SIG-M5 (cell line): ENCODE data around the gene CGN.
"Not testable (repeated sequence)": the region's sequence is repeated elsewhere in the genome, so short reads cannot be mapped to it uniquely, and the experiment has no call there.

Source experiments
- DNase-seq: peaks from one replicate; lab custom pipeline; 2025; lab: John Stamatoyannopoulos, UW

Gene CGN

DNA sequence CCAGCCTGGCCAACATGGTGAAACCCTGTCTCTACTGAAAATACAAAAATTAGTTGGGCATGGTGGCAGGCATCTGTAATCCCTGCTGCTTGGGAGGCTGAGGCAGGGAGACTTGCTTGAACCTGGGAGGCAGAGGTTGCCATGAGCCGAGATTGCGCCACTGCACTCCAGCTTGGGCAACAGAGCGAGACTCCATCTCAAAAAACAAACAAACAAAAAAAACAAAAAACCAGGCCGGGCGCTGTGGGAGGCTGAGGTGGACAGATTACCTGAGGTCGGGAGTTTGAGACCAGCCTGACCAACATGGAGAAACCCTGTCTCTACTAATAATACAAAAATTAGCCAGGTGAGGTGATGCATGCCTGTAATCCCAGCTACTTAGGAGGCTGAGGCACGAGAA is 11.2 kb downstream of the CGN start:
- DNase-seq = not testable (repeated sequence)

DNA sequence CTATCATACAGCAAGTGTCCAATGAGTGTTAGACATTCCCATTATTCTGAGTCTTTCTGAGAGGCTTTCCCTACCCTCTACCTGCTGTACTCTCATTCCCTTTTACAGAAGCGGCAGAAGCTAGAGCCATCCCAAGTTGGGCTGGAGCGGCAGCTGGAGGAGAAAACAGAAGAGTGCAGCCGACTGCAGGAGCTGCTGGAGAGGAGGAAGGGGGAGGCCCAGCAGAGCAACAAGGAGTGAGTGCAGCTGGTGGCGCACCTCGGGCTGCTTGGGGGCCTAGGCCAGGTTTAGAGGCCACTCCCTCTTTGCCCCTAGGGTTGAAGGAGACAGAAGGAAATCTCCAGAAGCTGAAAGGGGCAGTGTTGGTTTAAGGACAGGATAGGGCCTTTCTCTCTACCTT is 12.1 kb downstream of the CGN start:
- no peak for DNase-seq

DNA sequence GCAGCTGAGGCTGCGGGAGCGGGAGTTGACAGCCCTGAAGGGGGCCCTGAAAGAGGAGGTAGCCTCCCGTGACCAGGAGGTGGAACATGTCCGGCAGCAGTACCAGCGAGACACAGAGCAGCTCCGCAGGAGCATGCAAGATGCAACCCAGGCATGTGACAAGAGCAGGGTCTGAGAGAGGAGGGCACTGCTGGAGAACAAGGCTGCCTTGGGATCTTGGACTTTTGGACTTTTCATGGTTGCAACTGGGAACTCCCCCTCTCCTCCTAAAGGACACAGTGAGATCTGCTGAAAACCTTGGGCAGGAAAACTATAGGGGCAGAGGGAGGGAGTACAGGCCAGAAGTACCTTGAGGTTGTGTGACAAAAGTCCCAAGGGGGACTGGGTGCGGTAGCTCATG is 13.5 kb downstream of the CGN start:
- no peak for DNase-seq

DNA sequence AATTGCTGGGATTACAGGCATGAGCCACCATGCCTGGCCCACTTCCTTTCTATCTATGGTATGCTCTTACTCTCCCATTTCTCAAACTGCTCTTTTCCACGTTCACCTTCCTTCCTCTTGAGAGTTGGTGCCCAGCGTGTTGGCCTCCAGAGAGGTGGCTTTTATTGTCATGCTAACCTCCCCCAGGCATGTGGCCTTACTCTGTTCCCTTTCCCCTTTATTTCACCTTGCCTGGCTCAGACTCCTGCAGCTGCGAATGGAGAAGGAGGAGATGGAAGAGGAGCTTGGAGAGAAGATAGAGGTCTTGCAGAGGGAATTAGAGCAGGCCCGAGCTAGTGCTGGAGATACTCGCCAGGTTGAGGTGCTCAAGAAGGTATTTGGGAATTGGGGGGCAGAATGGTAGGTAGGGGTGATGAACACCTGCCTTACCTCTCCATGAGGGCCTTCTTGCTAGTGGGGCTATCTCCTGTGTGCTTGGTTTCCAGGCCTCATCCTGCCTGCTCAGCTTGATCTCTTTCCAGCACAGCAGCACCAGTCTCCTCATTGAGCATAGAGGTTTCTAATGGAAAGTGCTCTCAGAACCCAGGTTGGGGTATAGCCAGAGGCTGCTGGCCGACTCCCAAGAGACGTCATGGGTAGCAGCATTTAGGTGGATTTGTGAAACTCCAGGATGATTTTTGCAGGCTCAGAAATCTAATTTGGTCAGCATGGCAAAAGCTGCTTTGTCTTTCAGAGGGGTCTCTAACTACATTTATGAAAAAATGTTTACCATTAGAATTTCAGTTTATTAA is 15.7 kb downstream of the CGN start:
- no peak for DNase-seq

DNA sequence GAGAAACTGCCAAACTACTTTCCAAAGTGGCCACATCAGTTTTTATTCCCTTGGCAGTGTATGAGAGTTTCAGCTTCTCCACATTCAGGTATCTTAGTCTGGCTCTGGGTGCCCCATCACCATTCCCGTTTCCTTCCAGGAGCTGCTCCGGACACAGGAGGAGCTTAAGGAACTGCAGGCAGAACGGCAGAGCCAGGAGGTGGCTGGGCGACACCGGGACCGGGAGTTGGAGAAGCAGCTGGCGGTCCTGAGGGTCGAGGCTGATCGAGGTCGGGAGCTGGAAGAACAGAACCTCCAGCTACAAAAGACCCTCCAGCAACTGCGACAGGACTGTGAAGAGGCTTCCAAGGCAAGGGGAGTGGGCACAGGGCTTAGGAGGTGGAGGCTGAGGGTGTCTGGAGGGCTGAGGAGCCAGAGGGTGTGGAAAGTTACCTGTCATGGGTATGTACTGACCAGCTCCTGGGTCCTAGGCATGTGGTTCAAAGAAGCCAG is 18.1 kb downstream of the CGN start:
- DNase-seq = no peak

DNA sequence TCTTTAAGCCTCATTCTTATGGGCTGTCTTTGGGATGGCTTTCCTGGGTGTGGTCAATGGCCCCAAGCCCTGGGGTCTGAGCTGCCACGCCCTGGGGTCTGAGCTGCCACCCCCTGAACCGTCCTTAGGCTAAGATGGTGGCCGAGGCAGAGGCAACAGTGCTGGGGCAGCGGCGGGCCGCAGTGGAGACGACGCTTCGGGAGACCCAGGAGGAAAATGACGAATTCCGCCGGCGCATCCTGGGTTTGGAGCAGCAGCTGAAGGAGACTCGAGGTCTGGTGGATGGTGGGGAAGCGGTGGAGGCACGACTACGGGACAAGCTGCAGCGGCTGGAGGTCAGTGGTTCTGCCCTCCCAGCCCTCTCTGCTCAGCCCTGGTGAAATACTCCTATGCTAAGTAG is 18.6 kb downstream of the CGN start:
- DNase-seq = no peak

DNA sequence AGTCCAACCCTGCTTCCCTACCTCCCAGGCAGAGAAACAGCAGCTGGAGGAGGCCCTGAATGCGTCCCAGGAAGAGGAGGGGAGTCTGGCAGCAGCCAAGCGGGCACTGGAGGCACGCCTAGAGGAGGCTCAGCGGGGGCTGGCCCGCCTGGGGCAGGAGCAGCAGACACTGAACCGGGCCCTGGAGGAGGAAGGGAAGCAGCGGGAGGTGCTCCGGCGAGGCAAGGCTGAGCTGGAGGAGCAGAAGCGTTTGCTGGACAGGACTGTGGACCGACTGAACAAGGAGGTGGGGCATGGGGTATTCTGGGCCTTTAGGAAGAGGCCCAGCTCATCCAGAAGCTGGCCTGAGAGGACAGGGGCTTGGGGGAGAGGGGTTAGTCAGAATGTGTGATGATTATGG is 19.3 kb downstream of the CGN start:
- no peak for DNase-seq

DNA sequence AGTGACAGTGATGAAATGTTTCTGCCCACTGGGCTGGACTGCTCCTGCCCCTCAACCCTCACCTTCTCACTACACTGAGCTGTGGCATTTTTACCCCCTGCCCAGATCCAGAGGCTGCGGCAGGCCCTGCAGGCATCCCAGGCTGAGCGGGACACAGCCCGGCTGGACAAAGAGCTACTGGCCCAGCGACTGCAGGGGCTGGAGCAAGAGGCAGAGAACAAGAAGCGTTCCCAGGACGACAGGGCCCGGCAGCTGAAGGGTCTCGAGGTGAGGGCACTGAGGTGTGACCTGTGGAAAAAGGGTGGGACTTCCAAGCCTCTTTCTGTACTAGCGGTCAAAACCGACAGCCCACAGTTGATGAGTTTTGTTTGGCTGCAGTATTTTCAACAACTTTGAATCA is 22.7 kb downstream of the CGN start:
- DNase-seq = no peak

DNA sequence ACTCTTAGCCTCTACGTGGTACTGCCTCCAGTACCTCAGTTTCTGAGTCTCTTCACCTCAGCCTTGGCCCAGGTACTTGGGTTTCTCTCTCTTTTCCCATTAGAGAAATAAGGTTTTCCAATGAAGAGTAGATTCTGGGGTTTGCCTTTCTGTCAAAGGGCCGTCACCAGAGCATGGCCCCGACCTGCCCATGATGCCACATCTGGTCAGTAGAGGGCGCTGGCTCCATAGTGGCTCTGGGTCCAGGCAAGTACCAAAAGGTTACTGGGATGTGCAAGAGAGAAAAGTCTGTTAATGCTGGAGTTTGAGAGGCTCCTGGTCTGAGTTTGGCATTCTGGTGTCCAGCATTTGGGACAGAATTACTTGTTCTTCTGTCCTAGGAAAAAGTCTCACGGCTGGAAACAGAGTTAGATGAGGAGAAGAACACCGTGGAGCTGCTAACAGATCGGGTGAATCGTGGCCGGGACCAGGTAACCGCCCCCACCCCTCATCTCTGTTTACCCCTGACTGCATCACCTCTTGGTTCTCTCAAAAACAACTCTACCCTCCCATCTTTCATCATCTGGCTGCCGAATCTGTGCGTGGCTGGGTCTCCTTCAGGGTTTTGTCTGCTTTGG is 23.6 kb downstream of the CGN start:
- DNase-seq = no peak

DNA sequence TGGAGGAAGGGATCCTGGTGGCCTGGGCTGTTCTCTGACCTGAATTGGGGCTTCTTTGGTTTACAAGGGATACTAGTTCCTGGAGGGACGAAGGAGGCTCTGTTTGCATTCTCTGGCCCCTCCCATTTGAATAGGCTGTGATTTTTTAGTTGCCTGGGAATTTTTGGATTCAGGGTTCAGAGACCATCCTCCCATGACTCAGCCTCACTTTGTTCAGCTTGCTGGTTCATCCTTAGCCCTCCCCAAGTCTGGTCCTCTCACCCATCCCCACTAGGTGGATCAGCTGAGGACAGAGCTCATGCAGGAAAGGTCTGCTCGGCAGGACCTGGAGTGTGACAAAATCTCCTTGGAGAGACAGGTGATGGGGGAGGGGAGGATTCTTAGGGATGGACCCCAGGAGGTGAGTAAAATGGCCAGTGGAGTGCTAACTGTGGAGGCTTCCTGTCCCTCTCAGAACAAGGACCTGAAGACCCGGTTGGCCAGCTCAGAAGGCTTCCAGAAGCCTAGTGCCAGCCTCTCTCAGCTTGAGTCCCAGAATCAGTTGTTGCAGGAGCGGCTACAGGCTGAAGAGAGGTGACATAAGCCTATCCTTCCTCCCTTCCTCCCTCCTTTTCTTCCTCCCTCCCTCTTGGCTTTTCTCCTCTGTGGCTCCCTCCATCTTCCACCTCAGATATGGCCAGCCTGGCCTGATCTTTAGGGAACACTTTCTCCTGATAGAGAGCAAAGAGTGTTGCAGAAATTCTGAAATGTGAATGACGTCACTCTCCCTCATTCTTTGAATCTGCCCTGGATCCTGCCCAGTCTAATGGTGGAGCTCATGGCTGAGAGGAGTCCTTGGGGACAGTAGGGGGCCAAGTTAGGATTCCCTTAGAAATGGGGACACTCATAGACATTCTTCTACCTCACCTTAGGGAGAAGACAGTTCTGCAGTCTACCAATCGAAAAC is 24.4 kb downstream of the CGN start:
- DNase-seq = no peak

DNA sequence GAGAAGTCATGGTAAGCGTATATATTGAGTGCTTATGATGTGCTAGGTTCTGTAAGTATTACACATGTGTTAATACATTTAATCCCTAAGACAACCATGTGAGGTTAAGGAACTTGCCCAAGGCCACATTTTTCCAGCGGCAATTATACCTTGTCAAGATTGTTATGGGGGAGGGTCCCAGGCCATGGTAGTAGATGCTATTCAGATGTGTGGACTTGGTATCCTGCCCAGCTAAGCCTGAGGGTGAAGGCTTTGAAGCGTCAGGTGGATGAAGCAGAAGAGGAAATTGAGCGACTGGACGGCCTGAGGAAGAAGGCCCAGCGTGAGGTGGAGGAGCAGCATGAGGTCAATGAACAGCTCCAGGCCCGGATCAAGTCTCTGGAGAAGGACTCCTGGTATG is 25.3 kb downstream of the CGN start:
- no peak for DNase-seq

DNA sequence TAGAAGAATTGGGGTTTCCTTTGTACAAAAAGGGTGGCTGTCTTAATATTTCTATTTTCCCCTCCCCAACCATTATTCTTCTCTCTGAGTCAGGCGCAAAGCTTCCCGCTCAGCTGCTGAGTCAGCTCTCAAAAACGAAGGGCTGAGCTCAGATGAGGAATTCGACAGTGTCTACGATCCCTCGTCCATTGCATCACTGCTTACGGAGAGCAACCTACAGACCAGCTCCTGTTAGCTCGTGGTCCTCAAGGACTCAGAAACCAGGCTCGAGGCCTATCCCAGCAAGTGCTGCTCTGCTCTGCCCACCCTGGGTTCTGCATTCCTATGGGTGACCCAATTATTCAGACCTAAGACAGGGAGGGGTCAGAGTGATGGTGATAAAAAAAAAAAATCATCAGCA is 25.9 kb downstream of the CGN start:
- DNase-seq = no peak

DNA sequence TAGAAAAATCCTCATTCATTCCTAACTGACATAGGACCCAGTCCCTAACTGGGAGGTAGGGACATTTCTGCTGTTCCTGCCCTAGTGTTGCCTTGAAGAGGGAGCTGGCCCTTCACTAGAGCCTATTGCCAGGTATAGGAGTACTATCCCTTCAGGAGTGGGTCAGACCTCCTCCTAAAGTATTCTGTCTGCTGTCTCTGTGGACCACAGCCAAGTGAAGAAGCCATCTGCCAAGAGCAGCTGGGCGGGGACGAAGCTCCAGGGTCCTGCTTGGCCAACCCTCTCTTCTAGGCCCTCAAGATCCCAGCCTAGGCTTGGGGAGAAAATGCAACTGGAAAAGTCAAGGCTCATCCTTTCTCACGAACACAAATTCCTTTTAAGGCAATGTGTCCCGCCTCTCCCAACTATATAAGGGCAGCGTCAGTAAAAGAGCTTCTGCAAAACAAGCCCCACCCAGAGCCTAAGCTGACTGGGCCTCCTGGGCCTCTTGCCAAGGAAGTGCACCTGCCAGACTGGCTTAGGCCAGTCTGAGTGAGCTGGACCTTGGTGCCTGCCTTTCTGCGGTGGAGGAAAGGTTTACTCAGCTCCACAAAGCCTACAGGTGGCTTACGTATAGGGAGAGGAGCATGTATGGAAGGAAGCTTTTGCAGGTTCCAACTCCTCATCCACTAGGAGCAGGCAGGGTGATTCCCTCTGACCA is 28.3 kb downstream of the CGN start:
- no peak for DNase-seq

DNA sequence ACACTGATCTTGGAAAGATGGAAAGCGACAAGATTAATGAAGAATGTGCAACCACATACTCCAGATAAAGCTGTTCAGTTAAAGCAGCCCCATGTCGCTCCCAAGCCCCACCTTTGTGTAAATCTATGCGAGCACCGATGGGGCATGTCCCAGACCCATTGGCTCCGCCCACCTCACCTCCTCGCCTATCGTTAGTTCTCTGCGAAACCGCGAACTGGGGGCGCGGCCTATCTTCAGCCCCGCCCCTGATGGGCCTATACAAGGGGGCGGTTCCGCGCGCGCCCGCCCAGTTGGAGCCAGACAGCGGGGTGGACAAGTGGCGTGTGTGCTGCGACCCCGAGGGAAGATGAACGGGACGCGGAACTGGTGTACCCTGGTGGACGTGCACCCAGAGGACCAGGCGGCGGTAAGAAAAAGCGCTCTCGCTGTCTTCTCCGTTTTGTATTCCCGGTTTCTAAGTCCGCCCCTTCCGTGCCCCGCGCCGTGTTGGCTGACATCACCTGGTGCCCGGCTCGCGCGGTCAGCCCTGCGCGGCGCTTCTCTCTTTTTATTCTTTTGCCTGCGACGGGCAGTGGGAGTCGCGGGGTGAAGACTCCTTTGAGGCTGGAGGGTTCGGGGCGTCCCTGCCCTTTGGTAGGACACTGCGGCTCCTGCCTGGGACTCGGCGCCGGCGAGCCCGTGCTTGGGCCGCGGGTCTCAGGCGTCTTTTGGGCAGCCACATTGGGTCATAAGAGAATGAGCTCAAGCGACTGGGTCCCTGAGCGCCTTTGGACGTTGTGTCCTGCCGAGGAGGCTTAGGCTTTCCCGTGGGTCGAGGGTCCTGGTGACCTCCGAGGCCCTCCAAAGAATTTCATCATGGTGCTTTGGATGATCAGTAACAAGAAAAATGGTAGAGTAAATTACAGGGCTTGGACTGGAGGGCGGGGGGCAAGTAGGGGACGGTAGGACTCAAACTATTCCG is 29.1 kb downstream of the CGN start, which contains the start of gene TUFT1:
TSS of gene TUFT1 (plus strand) at position 289 of the 961 bp plus-strand sequence. CDS start at position 347, 58 bp downstream.
- peak; percentile 55 for DNase-seq

DNA sequence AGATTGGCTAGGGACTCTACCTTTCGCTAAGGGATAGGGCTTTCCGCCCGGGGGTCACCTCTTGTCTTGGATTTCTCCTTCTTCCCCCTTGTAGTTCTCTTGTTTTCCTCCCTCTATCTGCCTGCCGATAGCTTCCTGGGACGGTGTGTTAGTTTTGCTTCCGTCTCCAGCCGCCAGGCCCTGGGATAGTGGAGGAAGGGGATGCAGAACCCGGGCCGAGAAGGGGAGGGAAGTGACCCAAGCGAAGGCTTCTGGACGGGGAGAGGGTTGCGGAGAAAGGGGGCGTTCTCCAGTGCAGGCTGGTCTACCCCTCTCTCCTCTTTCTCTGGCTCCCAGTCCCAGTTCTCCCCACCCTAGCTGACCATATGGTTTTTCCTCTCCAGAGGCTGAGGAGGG is 29.8 kb downstream of the CGN start:
- no peak for DNase-seq

DNA sequence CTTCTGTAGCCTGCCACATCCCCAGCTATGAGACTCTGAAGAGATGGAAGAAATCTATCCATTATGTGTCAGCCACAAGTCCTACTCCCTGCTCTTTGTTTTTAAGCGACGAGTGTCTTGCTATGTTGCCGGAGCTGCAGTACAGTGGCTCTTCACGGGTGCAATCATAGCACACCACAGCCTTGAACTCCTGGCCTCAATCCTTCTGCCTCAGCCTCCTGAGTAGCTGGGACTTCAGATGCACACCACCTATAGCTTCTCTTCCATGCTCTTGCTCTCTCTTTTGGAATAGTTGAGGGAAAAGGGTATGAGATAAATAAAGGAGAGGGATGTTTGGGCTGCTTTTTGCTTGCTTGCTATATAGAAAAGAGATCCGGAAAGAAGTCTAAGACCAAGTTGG is 30.6 kb downstream of the CGN start:
- no peak for DNase-seq

DNA sequence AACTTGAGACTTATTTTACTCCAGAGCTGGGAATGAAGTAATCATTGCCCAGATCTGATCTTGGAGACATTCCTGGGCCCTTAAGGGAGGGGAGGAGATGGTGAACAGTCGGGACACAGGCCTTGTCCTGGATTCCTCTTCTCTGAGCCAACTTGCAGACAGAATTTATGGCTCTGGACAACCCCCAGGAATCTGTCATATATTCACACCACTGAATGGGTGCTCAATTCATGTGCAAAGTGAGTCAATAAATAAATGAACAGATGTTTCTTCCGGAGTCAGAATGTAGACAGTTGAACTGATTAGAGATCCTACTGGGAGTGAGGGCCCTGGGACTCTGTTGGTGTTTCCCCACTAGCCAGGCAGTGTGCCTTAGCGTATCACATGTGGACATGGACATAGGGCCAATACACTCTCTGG is 31.5 kb downstream of the CGN start:
- no peak for DNase-seq

DNA sequence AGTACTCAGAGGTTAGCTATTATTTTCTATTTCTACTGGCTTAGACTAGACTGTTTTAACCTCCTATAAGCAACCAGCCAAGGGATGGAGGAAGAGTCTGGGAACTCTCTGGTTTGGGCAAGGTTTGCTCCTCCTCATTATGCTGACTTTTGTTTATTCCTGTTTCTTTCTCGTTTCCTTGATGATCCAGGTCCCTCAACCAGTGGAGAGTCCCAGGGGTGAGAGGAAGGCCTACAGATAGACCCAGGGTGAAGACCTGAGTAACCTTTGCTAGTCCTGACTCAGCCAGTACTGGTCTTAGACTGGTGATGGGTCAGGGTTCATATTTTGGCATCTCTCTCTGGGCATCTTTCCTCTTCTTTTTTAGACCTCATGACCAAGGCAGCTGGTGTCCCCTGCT is 34.4 kb downstream of the CGN start:
- DNase-seq = no peak

DNA sequence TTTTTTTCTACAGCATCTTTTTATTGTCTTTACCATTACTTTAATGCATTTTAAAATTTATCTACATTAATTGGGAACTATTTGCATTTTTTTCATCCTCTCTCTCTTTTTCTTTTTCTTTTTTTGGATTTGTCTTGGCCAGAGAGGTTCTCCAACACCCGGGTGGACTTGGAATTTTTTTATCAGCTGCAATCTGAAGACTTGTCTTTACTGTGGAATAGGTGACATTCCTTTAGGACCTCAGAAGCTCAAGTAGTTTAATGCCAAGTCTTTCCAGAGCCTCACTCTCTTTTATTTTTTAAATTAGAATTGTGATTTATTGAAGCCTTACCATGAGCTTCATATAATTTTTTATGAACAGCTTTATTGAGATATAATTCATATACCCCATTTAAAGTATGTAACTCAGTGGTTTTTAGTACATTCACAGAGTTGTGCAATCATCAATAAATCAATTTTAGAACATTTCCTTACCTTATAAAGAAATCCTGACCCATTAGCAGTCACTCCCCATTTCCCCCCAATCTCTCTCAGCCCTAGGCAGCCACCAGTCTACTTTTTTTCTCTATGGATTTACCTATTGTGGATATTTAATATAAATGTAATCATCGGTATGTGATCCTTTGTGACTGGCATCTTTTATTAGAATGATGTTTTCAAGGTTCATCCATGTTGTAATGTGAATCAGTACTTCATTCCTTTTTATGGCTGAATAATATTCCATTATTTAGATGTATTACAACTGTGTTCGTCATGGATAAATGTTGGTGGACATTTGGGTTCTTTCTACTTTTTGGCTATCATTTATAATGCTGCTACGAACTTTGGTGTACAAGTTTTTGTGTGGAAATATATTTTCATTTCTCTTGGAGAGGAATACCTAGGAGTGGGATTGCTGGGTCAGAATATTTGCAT is 35.1 kb downstream of the CGN start:
- DNase-seq = no peak
